ENCODE measurements around the gene NCAPD3.
A peak's percentile ranks its signal among the peaks of the same experiment; 100 is the strongest.

The NCAPD3 gene

DNA sequence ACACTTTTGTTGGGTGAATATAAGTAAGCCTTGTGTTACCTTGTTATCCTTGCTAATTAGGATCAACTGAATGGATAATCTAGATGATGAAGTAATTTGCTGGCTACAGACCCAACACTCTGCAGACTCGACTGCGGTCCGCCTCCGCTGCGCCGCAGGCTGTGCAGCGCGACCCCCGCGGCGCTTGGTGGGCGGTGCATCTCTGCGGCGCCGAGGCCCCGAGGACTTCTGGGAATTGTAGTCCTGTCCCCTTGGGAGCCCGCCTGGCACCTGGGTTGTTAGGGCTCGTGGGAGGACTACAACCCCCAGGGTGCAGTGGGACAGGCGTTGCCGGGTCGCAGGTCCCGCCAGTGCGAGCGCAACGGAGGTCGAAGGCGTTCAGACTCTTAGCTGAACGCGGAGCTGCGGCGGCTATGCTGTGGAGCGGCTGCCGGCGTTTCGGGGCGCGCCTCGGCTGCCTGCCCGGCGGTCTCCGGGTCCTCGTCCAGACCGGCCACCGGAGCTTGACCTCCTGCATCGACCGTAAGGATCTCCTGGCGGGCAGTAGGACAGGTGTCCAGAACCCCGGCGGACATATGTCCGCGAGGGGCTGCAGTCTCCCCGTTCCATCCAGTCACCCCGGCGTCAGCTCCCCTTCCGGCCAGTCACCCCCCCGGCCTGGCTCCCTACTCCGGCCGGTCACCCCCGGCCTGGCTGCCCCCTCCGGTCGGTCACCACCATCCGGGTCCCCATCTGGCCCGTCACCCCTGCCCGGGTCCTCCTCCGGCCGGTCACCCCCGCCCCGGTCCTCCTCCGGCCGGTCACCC is 29.6 kb upstream of the NCAPD3 start, which contains the start of the genes ACAD8 and THYN1:
Gene ACAD8 (plus strand): TSS at position 381 of the 806 bp plus-strand sequence. CDS start 33 bp downstream, at position 414.
Gene THYN1 (minus strand): TSS at position 165 of the 806 bp plus-strand sequence. CDS start 470 bp downstream, outside the sequence.
- DNase-seq: peak; percentile 97

DNA sequence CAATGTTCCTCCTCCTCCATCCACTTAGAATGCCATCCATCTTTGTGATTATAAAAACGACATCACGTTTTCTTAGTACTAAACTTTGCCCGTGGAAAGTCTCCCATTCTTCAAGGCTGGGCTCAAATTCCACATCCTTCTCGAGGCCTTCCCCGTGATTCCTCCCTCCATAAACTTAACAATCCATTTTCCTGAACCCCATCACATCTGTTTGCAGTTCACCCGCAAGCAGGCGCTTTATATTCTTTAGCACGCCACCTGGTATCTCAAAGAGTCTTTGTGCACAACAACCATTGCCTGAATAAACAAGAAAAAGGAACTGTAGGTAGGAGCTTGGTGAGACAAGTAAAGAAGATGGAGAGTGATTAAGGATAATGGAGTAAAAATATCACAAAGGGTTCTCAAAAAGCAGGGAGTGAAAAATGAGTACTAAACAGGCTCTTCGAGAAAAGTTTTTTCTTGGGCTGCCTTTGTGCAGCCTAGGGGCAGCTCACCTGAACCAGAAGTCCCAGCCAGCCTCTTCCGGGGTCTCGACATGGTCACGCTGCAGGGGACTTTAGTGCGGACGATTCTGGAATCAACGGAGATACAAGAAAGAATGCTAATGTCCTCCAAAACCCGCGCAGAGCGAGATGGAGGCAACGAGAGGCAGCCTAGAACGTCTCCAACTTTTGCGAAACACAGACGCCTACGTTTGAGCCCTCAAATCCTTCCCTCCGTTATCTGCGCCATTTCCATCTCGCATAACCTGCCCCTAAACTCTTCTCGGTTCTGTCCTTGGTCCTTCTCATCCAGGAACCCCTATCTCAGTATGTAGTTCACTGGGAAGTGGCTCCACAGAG is 28.8 kb upstream of the NCAPD3 start:
- peak; percentile 19 for DNase-seq

DNA sequence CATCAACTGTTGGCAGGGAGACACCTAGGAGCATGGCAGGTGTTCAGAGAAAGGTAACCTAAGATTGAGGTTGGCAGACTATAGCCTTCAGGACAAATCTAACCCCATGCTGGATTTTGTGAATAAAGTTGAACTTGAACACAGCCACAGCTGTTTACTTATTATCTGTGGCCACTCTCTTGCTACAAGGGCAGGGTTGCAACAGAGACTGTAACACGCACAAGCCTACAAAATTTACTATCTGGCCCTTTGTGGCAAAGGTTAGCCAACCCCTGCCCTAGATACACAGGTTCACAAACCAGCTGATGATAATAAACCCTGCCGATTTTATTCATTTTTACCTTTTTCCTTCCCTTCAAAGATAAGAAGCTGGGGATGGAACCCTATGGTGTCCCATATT is 26.9 kb upstream of the NCAPD3 start:
- DNase-seq: no peak

DNA sequence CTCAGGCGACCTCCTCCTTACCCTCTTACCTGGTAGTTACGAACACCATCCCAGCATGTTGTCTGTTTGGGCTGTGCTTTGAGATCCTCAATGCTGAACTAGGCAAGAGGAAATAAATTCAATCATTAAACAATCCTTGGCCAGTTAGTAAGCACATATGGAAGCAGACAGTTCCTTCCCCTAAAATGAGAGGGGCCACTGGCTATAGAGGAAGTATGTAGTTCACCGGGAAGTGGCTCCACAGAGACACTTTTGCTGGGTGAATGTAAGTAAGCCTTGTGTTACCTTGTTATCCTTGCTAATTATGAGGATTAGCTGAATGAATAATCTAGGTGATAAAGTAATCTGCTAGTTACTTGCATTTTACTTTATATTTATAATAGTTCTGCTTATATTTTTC is 26.5 kb upstream of the NCAPD3 start:
- DNase-seq: no peak

DNA sequence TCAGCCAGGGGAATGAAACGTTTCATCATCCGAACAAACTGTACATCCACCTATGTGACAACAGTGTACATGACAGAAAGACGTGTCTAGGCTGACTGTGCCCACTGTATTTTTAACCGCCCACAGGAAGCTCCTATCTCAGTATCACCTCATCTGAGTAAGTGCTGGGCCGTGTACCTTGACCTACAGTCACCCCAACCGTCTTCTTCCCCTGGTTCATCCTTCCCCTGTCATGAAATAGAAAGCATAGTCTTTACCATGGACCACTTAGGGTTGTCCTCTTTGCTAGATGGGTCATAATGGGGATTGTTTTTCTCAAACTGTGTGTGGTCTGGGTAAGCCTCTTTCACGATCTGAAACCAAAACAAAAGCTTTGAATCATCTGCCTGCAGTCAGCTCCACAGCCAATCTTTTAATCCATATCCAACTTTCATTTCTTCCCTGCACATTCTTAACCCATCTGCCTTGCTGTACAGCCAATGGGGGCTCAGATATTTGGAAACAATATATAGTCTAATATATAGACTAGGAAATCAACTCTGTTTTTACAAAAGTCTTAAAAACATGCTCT is 25.2 kb upstream of the NCAPD3 start:
- DNase-seq: peak; percentile 41

DNA sequence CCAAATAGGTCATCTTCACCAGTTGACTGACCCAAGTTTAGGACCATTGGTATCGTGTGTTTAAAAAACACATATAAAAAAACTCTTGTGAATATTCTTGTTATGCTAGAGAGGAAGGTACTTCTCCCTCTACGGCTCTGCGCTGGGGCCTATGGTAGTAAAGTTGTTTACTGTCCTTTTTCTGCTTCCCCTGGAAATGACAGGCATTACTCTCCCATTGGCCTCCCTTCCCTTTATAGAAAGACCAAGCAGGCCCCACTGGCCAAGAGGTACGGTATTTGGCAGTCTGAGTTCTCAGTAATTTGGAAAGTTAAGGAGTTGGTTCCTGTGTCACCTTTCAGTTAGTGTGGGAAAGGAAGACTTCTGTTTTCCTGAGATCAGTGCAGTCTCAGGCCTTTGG is 22.9 kb upstream of the NCAPD3 start:
- no peak for DNase-seq

DNA sequence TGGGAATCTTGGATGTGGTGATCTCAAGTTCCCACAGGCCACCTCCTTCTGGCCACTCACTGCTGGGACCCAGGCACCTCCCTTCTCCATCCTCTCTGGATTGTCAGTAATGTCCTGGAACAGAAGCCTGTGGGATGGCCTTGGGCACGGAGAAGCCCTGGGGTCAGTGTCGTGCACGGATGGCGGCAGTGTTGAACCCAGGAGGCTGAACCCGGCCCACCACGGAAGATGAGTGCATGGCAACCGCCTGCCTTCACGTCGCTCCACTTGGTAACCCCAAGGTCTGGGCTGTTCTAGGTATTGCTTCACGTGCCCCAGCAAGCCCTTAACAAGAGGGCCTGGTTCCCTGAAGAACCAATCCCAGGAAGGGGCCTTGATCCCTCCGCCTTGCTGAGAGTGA is 22.3 kb upstream of the NCAPD3 start:
- DNase-seq: no peak

DNA sequence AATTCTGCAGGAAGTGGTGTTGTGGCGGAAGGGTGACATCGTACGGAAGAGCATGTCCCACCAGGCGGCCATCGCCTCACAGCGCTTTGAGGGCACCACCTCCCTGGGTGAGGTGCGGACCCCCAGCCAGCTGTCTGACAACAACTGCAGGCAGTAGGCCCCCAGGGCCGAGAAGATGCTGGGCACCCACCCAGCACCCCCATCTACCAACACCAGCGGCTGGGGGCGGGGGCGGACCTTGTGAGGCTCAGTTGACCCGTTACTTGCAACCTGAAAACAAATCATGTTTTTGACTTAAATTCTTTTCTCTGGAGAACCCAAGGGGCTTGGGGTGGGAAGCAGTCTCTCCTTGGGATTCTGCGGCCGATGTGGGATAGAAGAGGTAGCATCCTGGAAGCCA is 21.7 kb upstream of the NCAPD3 start:
- no peak for DNase-seq

DNA sequence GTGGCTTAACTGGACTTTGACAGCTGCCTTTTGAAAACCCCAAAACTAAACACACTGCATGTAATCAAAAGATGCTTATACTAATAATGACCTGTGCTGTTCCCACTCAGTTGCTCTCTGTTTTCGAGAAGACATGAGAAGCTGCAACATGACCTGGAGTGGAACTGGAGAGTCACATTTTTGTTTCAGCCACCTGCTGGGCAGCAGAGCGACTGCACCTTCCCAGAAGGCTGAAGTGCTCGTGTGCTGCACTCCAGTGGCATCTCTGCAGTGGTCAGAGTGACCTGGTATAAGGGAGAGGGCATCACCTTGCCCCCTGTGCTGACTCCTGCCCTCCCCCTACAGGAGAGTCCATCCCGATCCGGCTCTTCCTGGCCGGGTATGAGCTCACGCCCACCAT is 20.8 kb upstream of the NCAPD3 start:
- DNase-seq: no peak

DNA sequence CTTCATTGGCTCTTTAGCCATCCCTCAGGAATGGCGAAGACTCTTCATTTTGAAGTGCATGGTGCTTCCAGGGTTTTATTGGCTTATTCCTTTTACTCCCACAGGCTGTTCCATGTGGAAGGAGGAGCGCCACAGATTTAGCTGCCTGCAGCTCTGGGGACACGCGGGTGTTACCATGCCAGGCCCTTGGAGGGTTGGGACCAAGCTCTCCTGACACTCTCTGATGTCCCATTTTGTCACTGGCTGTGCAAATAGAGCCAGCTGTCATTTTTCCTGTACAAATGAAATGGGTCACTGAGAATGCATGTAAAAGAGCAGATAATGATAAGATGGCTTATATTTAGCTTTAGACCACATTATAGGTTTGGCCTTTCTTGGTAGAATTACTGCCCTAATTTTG is 20.1 kb upstream of the NCAPD3 start:
- no peak for DNase-seq

DNA sequence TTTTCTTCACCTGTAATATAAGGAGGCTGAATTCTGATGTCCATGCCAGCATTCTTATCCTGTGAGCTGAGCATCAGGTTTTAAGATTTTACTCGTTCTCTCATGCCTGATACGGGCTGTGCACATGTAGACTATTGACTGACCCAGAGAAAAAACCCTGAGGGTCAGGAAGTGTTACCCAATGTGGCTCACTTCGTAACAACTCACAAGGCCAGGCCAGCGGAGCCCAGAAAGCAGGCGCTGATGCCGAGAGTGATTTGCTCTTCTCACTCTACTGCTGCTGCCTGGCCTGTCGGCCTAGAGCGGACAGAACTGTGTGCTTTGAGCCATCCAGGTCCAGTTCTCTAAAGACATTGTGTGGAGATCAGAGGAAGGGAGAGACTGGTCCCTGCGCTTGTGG is 18.6 kb upstream of the NCAPD3 start:
- DNase-seq: no peak

DNA sequence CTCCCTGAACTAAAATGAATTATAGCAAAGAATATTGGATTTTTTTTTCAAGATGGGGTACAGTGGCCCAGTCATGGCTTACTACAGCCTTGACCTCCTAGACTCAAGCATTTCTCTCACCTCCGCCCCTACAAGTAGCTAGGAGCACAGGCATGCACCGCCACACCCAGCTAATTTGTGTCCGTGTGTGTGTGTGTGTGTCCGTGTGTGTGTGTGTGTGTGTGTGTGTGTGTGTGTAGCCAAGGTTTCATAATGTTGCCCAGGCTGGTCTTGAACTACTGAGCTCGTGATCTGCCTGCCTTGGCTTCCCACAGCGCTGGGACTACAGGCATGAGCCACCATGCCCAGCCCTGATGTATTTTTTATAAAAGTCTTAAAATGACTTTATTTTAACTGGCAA is 16.8 kb upstream of the NCAPD3 start:
- DNase-seq: no peak

DNA sequence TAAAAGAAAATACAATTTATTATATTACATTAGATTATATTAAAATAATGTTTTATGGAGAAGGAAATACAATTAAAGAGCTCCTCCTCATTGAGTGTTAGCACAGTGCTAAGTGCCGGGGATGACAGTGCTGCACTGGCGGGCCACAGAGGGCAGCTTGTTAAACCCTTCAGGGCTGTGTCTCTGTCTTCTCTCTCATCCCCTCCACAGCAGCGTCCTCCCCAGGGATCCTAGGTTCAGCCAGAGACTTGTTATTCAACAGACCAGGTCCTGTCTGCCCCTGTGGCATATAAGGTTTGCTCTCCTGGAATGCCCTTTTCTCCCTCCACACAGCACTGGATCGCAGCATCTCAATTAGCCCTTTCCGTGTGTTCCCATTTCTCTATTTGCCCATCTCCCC is 15.2 kb upstream of the NCAPD3 start:
- DNase-seq: no peak

DNA sequence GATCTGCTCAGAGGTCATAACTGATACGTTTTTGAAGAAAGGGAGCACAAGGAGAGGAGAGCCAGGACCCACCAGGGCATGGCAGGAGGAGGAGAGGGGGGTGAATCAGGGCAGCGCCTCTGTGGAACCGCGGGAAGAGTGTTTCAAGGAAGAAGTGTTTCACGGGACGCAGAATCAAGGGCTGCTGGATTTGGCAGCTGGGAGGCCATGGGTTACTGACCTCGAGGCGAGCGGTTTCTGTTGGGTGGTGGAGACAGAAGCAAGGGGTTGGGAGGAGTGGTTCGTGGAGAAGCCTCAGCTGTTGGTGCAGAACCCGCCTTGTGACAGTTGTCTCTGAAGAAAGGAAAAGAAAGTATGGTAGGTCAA is 13.8 kb upstream of the NCAPD3 start:
- DNase-seq: no peak

DNA sequence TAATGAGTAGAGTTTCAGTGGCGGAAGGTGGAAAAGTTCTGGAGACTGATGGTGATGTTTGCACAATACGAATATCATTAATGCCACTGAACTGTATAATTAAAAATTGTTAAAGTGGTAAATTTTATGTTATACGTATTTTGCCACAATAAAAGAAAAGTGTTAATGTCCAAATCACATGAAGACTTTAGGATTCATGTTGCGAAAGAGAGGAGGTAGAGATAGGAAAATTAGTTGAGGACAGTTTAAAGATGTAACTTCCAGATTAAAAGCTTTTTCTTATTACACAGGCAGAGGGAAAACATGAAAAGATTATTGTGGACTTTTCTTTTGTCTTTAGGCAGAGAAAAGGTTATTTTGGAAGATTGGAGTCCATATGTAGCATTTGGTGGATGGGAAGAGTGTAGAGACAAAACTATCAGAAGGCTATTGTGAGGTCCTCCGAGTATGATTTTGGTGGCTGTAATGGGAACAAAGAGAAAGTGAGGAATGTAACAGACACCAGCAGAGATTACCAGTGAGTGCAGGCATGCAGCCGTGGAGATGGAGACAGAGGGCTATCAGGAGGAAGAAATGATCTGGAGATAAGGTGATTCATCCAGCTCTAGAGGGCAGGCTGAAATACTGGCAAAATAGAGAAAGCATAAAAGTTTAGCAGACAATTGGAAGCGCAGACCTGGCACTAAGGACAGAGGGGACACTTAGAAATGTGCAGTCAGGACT is 13.2 kb upstream of the NCAPD3 start:
- no peak for DNase-seq

DNA sequence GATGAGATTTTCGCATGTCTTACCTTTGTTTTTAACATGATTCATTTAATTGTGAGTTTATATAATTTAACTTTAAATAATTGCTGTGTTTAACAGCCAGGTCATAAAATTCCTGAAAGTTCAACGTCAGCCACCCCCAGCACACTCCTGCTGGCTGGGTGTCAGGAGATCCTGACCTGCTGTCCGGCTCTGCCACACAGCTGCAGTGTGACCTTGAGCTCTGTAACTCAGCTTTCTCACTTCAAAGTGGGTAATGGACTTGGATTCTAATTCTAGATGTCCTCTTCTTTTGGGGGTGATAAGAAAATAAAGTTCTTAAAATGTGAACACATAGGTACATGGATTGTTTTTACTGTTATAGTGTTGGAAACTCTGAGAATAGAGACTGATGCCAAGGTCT is 11.6 kb upstream of the NCAPD3 start:
- DNase-seq: no peak

DNA sequence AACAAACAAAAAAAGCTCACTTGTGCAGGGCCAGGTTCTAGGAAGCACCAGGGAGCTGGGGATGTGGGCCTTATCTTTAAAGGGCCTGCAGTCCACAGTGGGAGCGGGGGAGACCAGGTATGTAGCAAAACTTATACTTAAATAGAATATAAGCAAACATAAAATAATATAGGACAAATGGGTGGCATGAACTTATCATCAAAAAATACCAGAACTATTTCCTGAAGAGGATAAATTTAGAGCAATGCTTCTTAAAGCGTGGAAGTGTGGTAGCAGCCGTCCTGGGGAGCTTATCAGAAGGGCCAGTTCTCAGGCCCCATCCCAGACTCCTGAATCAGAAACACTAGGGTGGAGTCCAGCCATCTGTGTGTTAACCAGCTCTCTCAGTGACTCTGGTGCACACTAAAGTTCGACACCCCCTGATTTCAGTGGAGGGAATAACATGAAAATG is 10.0 kb upstream of the NCAPD3 start:
- DNase-seq: no peak

DNA sequence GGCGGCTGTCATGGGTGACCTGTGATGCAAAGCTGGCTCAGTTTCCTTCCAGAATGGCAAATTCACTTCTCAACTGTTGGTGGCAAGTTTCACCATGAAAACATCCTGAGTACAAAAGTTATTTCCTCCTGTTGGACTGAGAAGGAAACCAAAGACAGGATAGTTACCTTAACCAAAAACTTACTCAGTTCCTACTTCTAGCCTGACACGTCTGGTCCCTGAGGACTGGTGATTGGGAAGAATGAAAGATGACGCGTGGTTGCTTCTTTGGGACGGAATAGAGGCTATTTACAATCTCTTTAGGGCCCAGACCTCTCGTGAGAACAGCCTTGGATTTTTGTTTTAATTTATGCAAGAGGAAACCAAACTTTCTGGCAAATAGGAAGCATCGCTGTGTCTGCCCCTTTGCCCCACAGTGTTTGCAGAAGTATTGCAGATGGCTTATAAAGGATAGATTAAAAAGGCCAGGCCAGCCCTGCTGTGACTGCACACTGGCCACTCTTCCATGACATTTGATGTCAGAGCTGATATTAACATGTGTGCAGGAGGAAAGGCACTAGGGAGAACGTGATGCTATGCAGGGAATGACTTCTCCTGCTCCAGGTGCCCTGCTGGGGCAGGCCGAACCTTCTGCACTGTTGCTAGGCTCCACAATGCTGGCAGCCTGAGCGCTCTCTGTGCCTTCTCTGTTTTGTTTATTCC is 8.3 kb upstream of the NCAPD3 start:
- no peak for DNase-seq

DNA sequence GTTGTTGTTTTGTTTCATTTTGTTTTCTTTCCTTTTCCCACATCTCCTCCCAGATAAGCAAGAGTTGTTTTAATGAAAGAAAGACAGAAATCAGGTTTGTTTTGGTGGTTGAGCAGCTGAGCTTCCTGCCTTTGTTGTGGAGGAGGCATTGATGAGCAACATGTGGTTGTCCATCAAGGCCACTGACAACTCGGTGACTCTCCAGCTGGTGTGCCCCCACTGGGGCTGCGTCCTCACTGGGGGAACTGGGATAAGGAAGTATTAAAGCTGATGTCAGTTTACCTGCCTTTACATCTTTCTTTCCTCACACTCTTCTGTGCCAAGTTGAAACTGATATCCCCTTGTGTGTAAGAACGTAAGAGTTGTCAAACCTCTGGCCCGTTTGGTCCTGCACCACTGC is 6.6 kb upstream of the NCAPD3 start:
- no peak for DNase-seq

DNA sequence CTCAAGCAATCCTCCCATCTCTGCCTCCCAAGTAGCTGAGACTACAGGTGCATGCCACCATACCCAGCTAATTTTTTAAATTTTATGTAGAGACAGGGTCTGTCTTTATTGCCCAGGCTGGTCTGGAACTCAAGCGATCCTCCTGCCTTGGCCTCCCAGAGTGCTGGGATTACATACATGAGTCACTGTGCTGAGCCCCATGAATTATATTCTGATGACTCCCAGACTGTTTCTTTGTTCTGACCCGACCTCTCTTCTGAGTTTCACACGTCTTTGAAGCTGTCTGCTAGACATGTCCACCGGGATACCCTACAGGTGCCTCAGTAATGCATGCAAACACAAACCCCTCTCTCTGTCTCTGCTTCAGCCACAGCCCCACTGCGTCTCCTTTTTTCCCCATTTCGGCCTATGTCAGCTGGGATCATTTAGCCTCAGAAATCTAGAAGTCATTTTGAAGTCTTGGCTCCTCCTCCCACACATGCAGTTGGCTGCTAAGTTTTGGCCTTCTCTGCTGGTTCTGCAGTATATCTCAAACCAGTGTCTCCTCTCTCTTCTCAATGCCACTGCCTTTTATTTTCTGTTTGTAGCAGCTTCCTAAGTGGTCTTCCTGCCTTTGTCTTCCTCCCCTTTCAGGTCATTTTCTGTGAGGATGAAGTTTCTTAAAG is 5.5 kb upstream of the NCAPD3 start:
- no peak for DNase-seq

DNA sequence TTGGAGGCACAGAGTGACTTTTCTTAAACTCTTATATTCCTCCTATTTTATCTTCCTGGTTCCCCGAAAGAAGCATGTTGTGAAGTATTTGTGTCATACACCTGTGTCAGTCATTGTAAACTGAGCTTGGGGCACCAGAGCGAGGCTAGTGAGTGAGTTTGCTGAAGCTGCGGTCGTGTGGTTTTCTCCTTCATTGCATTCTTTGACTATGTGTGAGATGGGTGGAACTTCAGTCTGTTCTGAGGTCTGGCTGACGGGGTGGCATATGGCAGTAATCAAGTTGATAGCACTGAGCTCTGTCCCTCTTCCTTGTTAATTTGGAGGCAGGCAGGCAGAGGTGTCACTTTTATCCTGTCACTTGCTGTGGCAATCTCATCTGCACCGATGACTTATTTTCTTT is 4.9 kb upstream of the NCAPD3 start:
- peak; percentile 37 for DNase-seq

DNA sequence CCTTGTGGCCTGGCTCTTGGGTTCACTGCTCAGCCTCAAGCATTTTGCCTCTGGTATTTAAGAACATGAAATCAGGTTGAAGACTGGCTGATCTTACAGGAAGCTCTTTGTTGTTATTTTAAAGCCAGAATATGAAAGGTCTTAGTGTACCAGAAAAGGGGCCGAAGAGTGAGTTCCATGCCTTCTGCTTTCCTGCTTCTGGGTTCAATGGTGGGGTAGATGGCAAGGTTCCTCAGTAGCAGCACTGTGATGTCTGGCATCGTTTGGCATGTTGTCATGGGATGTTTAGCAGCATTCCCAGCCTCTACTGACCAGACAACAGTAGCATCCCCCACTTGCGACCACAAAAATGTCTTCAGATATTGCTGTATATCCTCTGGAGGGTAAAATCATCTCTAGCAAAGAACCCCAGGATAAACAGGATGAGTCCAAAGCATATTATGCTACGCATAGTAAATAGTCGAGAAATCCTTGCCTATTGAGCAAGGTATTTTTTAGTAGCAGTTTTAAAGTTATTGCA is 3.1 kb upstream of the NCAPD3 start:
- DNase-seq: no peak

Data from stimulated activated CD4-positive, alpha-beta T cell treated with anti-CD3 and anti-CD28 coated beads, Interleukin-1b, Interleukin-23, amount 100 ng/mL, for 48 hours (primary cell).